ENCODE data around the gene WDR70.

GRCh38 chr5:37710965-37711364, 331.8 kb downstream of the WDR70 start:
- no peak for TF ChIP-seq CTCF (IDR thresholded peaks at IDR 0.05)
- TF ChIP-seq POLR2AphosphoS5 (IDR thresholded peaks at IDR 0.05): no peak
- TF ChIP-seq POLR2A (IDR thresholded peaks at IDR 0.05): no peak

All from sigmoid colon (tissue), 4 donors.